Measurements from ENCODE around the gene B3GLCT. TPM values are rescaled to one million over a fixed set of nuclear protein-coding genes. Genes with fewer than 3 reads are reported as not detected.
A peak's percentile ranks its signal among the peaks of the same experiment; 100 is the strongest.

B3GLCT gene
- total RNA-seq, 2 donors from 2014 or later: 10.1 to 11.5 TPM

GRCh38 chr13:31327182-31327860, 127.5 kb downstream of the B3GLCT start:
- H3K27ac Mint-ChIP-seq: no peak overlapping the region
- Histone ChIP-seq H3K36me3 (ENCODE audit: control insufficient read depth, insufficient read depth, low read length) (peaks cover 24% of the 10 kb centered on the region), H3K4me3 (ENCODE audit: low read length) (no peak overlapping the region), H3K9me3 (ENCODE audit: control insufficient read depth, low read length) (no peaks in the 10 kb centered on the region), H3K27ac (ENCODE audit: low read depth, low read length) (no peak overlapping the region), H3K9ac (ENCODE audit: extremely low read depth, low read length, poor library complexity, severe bottlenecking) (no peak overlapping the region), H3K4me1 (ENCODE audit: control insufficient read depth, insufficient read depth, low read length) (no peaks in the 10 kb centered on the region), H3K27me3 (ENCODE audit: control insufficient read depth, insufficient read depth, low read length, poor library complexity, severe bottlenecking) (no peaks in the 10 kb centered on the region)
- H3K4me3 Mint-ChIP-seq: no peak overlapping the region
- H3K9me3 Mint-ChIP-seq: no peaks in the 10 kb centered on the region
- H3K27me3 Mint-ChIP-seq (ENCODE audit: insufficient read depth): no peaks in the 10 kb centered on the region
- 93 to 97% methylated on average over 5 to 7 of the region's 7 CpGs for WGBS, 2 experiments (ENCODE audit: insufficient coverage in 1 of 2, insufficient read length in 1 of 2)
- no peak for TF ChIP-seq CTCF (conservative IDR thresholded peaks at IDR 0.05)
- peaks cover 7% of the 10 kb centered on the region for H3K4me1 Mint-ChIP-seq
- DNase-seq: no peak
- peaks cover 24% of the 10 kb centered on the region for H3K36me3 Mint-ChIP-seq (ENCODE audit: low read depth)

- Mint-ChIP-seq H3K4me1 (peaks cover 7% of the 10 kb centered on the region), H3K36me3 (ENCODE audit: low read depth) (peaks cover 22% of the 10 kb centered on the region), H3K27me3 (ENCODE audit: insufficient read depth) (no peaks in the 10 kb centered on the region), H3K4me3 (no peak overlapping the region), H3K27ac (peak overlapping the region; percentile 42), H3K9me3 (no peaks in the 10 kb centered on the region)
- Histone ChIP-seq H3K27ac (ENCODE audit: low read depth, low read length) (no peak overlapping the region), H3K4me1 (ENCODE audit: control insufficient read depth, insufficient read depth, low read length) (no peaks in the 10 kb centered on the region), H3K4me3 (ENCODE audit: low read length) (no peak overlapping the region), H3K9ac (ENCODE audit: extremely low read depth, low read length, poor library complexity, severe bottlenecking) (no peak overlapping the region), H3K36me3 (ENCODE audit: control insufficient read depth, insufficient read depth, low read length) (peaks cover 20% of the 10 kb centered on the region), H3K9me3 (ENCODE audit: control insufficient read depth, low read length) (no peaks in the 10 kb centered on the region), H3K27me3 (ENCODE audit: control insufficient read depth, insufficient read depth, low read length, poor library complexity, severe bottlenecking) (no peaks in the 10 kb centered on the region)
- DNase-seq: no peak
- no peak for TF ChIP-seq CTCF (conservative IDR thresholded peaks at IDR 0.05)
- WGBS, 2 experiments (ENCODE audit: insufficient coverage in 1 of 2, insufficient read length in 1 of 2): 92 to 100% methylated on average over 1 to 7 of the region's 8 CpGs
These were observed 128.9 kb downstream of the B3GLCT start for GRCh38 chr13:31328549-31329235.

- no peak overlapping the region for H3K4me3 ChIP-seq (ENCODE audit: low read length)
- no peaks in the 10 kb centered on the region for H3K9me3 Mint-ChIP-seq
- peaks cover 7% of the 10 kb centered on the region for H3K4me1 Mint-ChIP-seq
- H3K36me3 Mint-ChIP-seq (ENCODE audit: low read depth): peaks cover 15% of the 10 kb centered on the region
- no peak overlapping the region for H3K9ac ChIP-seq (ENCODE audit: extremely low read depth, low read length, poor library complexity, severe bottlenecking)
- no peaks in the 10 kb centered on the region for H3K27me3 Mint-ChIP-seq (ENCODE audit: insufficient read depth)
- no peak for TF ChIP-seq CTCF (conservative IDR thresholded peaks at IDR 0.05)
- no peak for DNase-seq
- H3K4me3 Mint-ChIP-seq: no peak overlapping the region
- no peak overlapping the region for H3K27ac Mint-ChIP-seq
- H3K27ac ChIP-seq (ENCODE audit: low read depth, low read length): no peak overlapping the region
- no peaks in the 10 kb centered on the region for H3K27me3 ChIP-seq (ENCODE audit: control insufficient read depth, insufficient read depth, low read length, poor library complexity, severe bottlenecking)
- peaks cover 18% of the 10 kb centered on the region for H3K36me3 ChIP-seq (ENCODE audit: control insufficient read depth, insufficient read depth, low read length)
- no peaks in the 10 kb centered on the region for H3K4me1 ChIP-seq (ENCODE audit: control insufficient read depth, insufficient read depth, low read length)
- no peaks in the 10 kb centered on the region for H3K9me3 ChIP-seq (ENCODE audit: control insufficient read depth, low read length)
- 96 to 100% methylated on average over 1 of the region's 1 CpG for WGBS, 2 experiments (ENCODE audit: insufficient coverage in 1 of 2, insufficient read length in 1 of 2)
These were observed 130.5 kb downstream of the B3GLCT start for GRCh38 chr13:31330236-31330635.
